Activated CD4-positive, CD25-positive, alpha-beta regulatory T cell treated with anti-CD3 and anti-CD28 coated beads, Interleukin-2, amount 50 U/mL, for 24 hours (primary cell): ENCODE results near the gene SELPLG.

ENCODE experiments used
- ATAC-seq, 2 donors: fragments of 150-1000 bp; cut with Tn5 transposase; one replicate each; pipeline ENCODE4 v1.10.0; 2021; ENCODE audit warnings: mild to moderate bottlenecking in 1 of 2, moderate library complexity in 1 of 2

Gene SELPLG

DNA sequence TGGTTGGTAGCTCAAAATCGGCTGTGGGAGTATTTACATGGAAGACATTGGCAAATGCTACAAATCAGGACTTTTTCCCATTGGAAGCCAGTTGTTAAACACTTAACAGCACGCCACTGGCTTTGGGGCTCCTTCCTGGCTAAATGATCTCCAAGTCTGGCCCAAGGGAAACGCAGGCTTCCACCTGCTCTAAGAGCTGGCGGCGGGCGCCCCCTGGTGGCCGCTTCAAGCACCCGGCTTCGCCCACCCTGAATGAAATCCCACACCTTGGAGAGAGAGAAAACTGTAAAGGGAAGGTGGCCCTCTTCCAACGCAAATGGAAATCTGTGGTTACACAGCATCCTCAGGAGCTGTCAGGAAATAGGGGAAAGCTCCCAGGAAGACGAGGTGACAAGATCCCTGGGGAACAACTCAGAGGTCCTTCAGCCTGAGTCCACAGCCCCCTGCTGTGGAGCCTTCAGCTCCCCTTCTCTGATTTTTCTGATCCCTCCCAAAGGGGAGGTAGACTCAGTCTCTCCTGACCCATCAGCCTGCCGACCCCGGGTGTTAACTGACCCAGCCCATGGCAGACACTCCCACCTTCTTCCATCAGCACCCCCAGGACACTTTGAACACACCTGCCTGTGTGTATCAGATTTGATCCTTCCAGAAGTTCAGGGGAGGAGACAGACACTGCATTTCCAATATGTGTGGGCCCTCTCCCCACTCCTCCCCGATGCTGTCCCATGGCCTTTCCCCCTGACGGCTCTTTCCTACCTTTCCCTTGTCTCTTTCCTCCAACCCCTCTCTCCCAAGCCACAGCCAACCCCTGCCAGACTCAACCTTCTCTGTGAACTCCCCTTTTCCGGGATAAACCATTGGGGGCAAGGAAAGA is 15.4 kb downstream of the SELPLG start:
- peak; percentile 37 to 56 for ATAC-seq

- ATAC-seq: peak; percentile 94 to 96
Measured at GRCh38 chr12:108616941-108617858, 16.5 kb downstream of the SELPLG start.

- ATAC-seq: no peak
Measured at GRCh38 chr12:108616359-108616758, 17.3 kb downstream of the SELPLG start.

DNA sequence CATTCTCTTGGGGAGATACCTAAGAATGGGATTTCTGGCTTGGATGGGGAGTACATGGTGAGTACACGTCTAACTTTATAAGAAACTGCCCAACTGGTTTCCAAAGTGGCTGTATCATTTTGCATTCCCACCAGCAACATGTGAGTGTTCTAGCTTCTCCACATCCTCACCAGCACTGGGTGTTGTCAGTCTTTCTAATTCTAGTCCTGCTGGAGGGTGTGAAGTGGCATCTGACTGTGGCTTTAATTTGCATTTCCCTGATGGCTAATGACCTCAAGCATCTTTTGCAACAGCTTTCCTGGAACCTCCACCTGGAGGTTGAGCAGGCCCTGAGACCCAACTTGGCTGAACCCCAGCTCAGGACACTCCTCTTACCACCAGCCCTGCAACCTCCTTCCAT is 17.8 kb downstream of the SELPLG start:
- ATAC-seq: no peak

GRCh38 chr12:108614639-108615038 is 19.1 kb downstream of the SELPLG start:
- ATAC-seq: no peak

GRCh38 chr12:108614041-108614440 is 19.7 kb downstream of the SELPLG start:
- ATAC-seq: no peak

GRCh38 chr12:108613548-108613947 is 20.1 kb downstream of the SELPLG start:
- ATAC-seq: no peak

- no peak for ATAC-seq
Measured at GRCh38 chr12:108612788-108613282, 20.9 kb downstream of the SELPLG start.

DNA sequence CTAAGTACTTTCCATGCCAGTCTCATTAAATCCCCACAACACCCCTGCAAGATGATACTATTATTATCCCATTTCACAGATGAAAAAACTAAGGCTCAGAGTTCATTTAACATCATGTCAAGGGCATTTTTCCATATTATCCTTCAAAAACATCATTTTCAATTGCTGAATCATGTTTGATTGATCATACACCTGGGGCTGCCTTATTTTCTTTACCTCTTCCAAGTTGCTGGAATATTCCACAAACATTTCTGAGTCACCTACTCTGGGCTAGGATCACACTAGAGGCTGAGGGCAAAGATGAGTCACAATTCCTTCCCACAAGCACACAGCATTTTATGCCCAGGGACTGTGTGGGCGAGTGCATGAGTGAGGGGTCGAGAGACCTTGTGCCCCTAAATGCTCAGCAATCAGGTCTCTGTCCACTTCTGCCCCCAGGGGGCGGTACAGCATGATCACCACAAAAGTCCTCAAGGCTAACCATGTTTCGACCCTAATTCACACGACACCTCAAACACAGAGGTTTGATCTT is 21.7 kb downstream of the SELPLG start:
- peak; percentile 26 to 41 for ATAC-seq

GRCh38 chr12:108610856-108611605 is 22.7 kb downstream of the SELPLG start:
- no peak for ATAC-seq

- ATAC-seq: no peak
Measured at GRCh38 chr12:108610336-108610815, 23.3 kb downstream of the SELPLG start.

- ATAC-seq: no peak
Measured at GRCh38 chr12:108609537-108610335, 24.0 kb downstream of the SELPLG start.

DNA sequence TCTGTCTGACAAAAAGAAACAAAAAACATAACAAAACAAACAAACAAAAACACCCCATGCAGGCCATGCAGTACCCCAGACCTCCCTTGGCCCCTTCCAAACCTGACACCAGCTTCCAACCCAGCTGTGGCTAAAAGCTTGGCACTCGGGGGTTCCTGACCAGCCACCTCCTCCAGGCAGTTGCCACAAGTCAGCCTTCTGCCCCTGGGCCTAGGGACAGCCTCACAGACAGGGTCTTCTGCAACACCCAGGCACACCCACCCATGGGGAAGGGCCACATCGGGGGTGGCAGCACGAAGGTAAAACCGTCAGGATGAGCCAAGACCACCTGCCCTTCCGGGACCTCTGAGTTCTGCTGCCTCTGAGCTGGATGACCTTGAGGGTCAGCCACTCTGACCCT is 25.1 kb downstream of the SELPLG start:
- no peak for ATAC-seq

DNA sequence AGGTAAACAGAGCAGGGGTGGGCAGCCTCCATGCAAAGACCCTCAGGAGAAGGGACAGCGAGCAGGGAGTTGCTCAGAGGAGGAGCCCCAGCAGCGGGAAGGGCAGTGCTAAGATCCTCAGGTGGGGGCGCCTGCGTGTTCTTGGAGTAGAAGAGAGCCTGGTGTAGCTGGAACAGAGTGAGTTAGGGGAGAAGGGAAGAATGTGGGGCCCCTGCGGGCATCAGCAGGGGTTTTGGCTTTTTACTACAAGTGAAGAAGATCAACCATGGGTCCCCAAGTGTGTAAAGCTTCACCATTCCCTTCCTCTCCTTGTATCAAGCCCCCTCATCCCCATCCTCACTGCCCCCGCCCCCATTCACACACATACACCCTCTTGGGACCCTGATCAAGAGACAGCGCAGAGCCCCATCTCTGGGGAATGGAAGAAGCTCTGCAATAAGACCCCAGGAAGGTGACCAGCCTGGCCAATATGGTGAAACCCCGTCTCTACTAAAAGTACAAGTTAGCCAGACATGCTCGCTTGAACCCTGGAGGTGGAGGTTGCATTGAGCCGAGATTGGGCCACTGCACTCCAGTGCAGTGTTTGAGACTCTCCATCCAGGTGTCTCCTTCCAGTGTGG is 25.6 kb downstream of the SELPLG start:
- no peak for ATAC-seq

DNA sequence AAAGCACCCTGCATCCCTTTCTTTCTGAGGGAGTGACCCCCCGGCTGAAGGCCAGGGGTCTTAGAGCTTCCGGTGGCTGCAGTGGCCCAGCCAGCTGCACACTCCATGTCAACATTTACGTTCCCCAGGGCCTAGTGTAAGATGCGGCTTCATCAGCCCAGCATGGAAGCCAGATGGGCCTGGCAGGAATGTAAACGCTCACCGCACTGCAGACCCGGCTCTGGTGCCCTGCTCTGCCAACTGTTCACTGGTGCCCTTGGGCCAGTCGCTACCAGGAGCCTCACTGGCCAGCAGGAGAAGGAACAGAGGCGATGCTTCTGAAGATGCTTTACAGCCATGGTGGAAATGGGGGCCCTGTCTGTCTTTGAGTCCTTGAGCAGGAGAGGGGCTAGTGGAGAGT is 27.2 kb downstream of the SELPLG start:
- ATAC-seq: no peak

- ATAC-seq: no peak
Measured at GRCh38 chr12:108605690-108606406, 27.8 kb downstream of the SELPLG start.

DNA sequence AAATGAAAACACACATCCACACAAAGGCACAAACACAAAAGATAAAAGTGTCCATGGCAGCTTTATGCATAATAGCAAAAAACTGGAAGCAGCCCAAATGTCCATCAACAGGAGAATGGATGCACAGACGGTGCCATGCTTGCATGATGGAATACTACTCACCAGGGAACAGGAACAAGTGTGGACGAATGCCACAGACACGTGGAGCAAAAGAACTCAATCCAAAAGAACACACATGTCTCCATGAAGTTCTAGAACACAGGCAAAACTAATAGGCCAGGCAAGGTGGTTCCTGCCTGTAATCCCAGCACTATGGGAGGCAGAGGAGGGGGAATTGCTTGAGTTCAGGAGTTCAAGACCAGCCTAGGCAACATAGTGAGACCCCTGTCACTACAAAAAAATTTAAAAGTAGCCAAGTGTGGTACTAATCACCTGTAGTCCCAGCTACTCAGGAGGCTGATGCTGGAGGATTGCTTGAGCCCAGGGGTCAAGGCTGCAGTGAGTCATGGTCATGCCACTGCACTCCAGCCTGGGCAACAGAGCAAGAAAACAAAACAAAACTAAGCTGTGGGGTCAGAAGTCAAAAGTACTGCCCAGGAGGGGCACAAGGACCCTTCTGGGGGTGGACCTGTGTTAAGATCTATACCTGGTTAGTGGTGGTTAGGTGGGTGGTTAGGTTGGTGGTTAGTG is 28.5 kb downstream of the SELPLG start:
- no peak for ATAC-seq

DNA sequence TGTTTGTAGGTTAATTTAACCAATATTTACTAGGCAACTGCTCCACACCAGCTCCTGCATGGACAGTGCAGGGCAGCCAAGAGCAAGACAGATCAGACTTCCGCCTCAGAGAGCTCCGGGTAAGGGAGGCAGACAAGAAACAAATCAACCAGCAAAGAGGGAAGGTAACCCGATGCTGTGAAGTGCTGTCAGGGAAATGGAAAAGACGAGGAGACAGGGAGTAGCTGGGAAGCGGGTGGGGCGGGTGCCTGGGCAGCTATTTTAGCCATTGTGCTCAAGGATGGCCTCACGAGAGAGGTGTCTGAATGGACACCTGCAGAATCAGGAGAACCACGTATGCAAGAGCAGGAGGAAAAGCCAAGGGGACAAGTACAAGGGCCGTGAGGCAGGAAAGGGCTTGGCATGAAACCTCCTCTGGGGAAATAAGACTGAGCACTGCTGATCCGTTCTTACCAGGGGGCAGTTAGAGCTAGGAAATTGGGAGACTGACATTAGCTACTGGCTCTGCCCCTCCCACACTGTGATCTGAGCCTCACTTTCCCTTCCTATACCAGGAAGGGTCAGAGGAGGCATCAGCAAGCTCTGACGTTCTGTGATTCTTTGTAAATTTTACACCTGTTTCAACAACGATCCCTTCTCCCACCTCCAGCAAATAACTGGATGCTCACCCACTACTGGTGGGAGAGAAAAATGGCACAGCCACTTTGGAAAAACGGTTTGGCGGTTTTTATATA is 29.3 kb downstream of the SELPLG start:
- no peak for ATAC-seq

- ATAC-seq: no peak
Measured at GRCh38 chr12:108603743-108604142, 30.0 kb downstream of the SELPLG start.
